Measurements from ENCODE around the gene CCDC146.

GRCh38 chr7:77244222-77244934 lies 122.0 kb downstream of the CCDC146 start:
- TF ChIP-seq ELF1 (IDR thresholded peaks at IDR 0.05) = no peak
- TF ChIP-seq CTCF (IDR thresholded peaks at IDR 0.05) = no peak
- TF ChIP-seq TAF1 (IDR thresholded peaks at IDR 0.05; ENCODE audit: borderline replicate concordance, low read depth, low read length) = no peak
